Calu3 (cell line): ENCODE data around the gene BCAS3. TPM values are rescaled to one million over a fixed set of nuclear protein-coding genes. Genes with fewer than 3 reads are reported as not detected.
"Not testable (repeated sequence)": the region's sequence is repeated elsewhere in the genome, so short reads cannot be mapped to it uniquely, and the experiment has no call there.

Experiments used
- BruUV-seq: library from RNA; stranded (reverse); fragments of 400-500 nt; replicated peaks from 2 replicates; lab custom pipeline; 2021; lab: Mats Ljungman, UMichigan
- CTCF ChIA-PET: fragments of 300-600 bp; sonication (Branson Sonifier 250); formaldehyde crosslinking; loops from one replicate; lab custom pipeline; 2022; ENCODE audit warnings: antibody characterized with exemption; lab: Charles Lee
- DNase-seq: peaks from one replicate; pipeline ENCODE4 v3.0.0; 2022
- H3K27ac Mint-ChIP-seq: one replicate; pipeline ENCODE4 v1.8.0; 2022; ENCODE audit warnings: mixed read lengths; ENCODE audit not compliant: unreplicated experiment
- H3K27me3 Mint-ChIP-seq: one replicate; pipeline ENCODE4 v1.8.0; 2022; ENCODE audit warnings: mixed read lengths; ENCODE audit not compliant: unreplicated experiment
- H3K36me3 Mint-ChIP-seq: one replicate; pipeline ENCODE4 v1.8.0; 2022; ENCODE audit warnings: mild to moderate bottlenecking, moderate library complexity, mixed read lengths; ENCODE audit not compliant: insufficient read depth, unreplicated experiment
- H3K4me1 Mint-ChIP-seq: one replicate; pipeline ENCODE4 v1.8.0; 2022; ENCODE audit warnings: mild to moderate bottlenecking, low read depth, mixed read lengths; ENCODE audit not compliant: unreplicated experiment
- H3K4me3 Mint-ChIP-seq: one replicate; pipeline ENCODE4 v1.8.0; 2022; ENCODE audit warnings: mild to moderate bottlenecking, low read depth, moderate library complexity, mixed read lengths; ENCODE audit not compliant: unreplicated experiment
- H3K9me3 Mint-ChIP-seq: one replicate; pipeline ENCODE4 v1.8.0; 2022; ENCODE audit warnings: low read depth, mixed read lengths; ENCODE audit not compliant: unreplicated experiment
- CTCF ChIP-seq: fragments of 200-600 bp; IDR thresholded peaks from one replicate; pipeline ENCODE4 v1.8.0; 2022; ENCODE audit warnings: antibody characterized with exemption; ENCODE audit not compliant: unreplicated experiment
- intact Hi-C: fragments of 100-400 bp; cut with micrococcal nuclease; formaldehyde crosslinking; loops from one replicate; pipeline ENCODE4 v1.10.0; 2022; ENCODE audit not compliant: unreplicated experiment
- total RNA-seq: library from RNA; stranded (reverse); gene quantifications from 2 replicates; pipeline ENCODE4 v1.2.3, GENCODE V29; 2022

The BCAS3 gene
- total RNA-seq, 1 experiment from 2014 or later: 10.9 TPM

DNA sequence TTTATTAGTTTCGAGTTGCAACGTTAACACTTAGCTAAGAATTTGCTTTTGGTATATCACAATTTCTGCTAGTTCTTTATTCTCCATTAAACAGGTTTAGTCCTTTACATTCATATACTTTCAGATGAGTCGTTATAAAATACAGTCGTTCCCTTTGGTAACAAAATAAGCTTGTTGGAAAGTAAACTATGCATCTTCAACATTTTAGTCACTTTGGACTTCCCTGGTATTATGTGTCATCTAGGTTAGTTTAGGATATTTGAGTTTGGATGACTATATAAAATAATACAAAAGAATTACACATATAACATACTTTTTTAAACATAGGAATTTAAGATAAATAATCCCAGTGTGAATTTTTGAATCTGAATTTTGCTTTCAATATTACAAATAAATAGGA, 351.5 kb downstream of the BCAS3 start:
- H3K4me1 Mint-ChIP-seq: no peaks in the 10 kb centered on the region
- no peak for TF ChIP-seq CTCF
- intact Hi-C loops: no loop called here
- no peak overlapping the region for H3K4me3 Mint-ChIP-seq
- no peak overlapping the region for H3K27ac Mint-ChIP-seq
- H3K9me3 Mint-ChIP-seq: no peaks in the 10 kb centered on the region
- H3K27me3 Mint-ChIP-seq: no peaks in the 10 kb centered on the region
- CTCF ChIA-PET: interaction anchor here (0.6 kb wide), 1 partner anchor 20 kb away, joined by 6 read pairs; no protein-coding TSS in a partner anchor
- H3K36me3 Mint-ChIP-seq: no peaks in the 10 kb centered on the region
- DNase-seq: no peak
- BruUV-seq: no TSS peak

- TF ChIP-seq CTCF: no peak
- H3K27me3 Mint-ChIP-seq: no peaks in the 10 kb centered on the region
- no peak overlapping the region for H3K27ac Mint-ChIP-seq
- BruUV-seq: no TSS peak
- H3K36me3 Mint-ChIP-seq: no peaks in the 10 kb centered on the region
- DNase-seq: no peak
- no peak overlapping the region for H3K4me3 Mint-ChIP-seq
- no peaks in the 10 kb centered on the region for H3K4me1 Mint-ChIP-seq
- intact Hi-C loops: no loop called here
- no peaks in the 10 kb centered on the region for H3K9me3 Mint-ChIP-seq
- CTCF ChIA-PET: no interaction called here
Measured at GRCh38 chr17:61040666-61041065, 363.0 kb downstream of the BCAS3 start.

DNA sequence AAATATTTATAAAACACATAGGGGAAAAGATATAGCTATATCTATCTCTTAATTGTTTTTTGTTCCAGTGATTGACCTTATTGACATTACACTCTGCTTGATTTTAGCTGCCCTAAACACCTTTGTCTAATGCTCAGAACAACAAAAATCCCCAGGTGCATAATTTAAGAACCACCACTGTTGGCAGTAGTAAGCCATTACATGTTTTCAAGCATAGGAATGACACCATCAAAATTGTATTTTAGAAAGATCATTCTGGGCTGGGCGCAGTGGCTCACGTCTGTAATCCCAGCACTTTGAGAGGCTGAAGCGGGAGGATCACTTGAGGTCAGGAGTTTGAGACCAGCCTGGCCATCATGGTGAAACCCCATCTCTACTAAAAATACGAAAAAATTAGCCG, 364.7 kb downstream of the BCAS3 start:
- H3K27me3 Mint-ChIP-seq, H3K4me1 Mint-ChIP-seq, H3K27ac Mint-ChIP-seq, intact Hi-C loops, BruUV-seq, H3K36me3 Mint-ChIP-seq, H3K9me3 Mint-ChIP-seq, DNase-seq, H3K4me3 Mint-ChIP-seq: not testable (repeated sequence)
- CTCF ChIA-PET: interaction anchor here (0.7 kb wide), 1 partner anchor 420 kb away, joined by 3 read pairs; no protein-coding TSS in a partner anchor

GRCh38 chr17:61047515-61047914, 369.9 kb downstream of the BCAS3 start:
- no peak overlapping the region for H3K4me3 Mint-ChIP-seq
- BruUV-seq: no TSS peak

More at GRCh38 chr17:61047515-61047914, 369.9 kb downstream of the BCAS3 start:
- Mint-ChIP-seq H3K27ac (no peak overlapping the region), H3K36me3 (no peaks in the 10 kb centered on the region), H3K9me3 (no peaks in the 10 kb centered on the region), H3K4me1 (no peaks in the 10 kb centered on the region), H3K27me3 (no peaks in the 10 kb centered on the region)
- no peak for DNase-seq
- no peak for TF ChIP-seq CTCF
- CTCF ChIA-PET: no interaction called here
- intact Hi-C loops: no loop called here
